Activated B cell treated with CpG ODN at 0.5 μM for 24 hours (primary cell): ENCODE measurements around the gene MASP1. TPM values are rescaled to one million over a fixed set of nuclear protein-coding genes. Genes with fewer than 3 reads are reported as not detected.

ENCODE experiments used
- ATAC-seq: fragments of 200-7000 bp; cut with Tn5 transposase; one replicate; pipeline ENCODE4 v1.10.0; 2021; ENCODE audit warnings: low read depth, mild to moderate bottlenecking, moderate library complexity
- CTCF ChIA-PET: fragments of 350-600 bp; sonication (Branson Sonifier 250); formaldehyde crosslinking; loops from one replicate; lab custom pipeline; 2021; ENCODE audit warnings: antibody characterized with exemption; lab: Charles Lee
- POLR2A ChIA-PET: fragments of 350-600 bp; sonication (Branson Sonifier 250); formaldehyde crosslinking; loops from one replicate; lab custom pipeline; 2021; ENCODE audit warnings: antibody characterized with exemption; lab: Charles Lee
- DNase-seq: peaks from one replicate; pipeline ENCODE4 v3.0.0; 2022
- H3K27ac Mint-ChIP-seq: one replicate; pipeline ENCODE4 v1.8.0; 2020; ENCODE audit warnings: mixed read lengths
- H3K27me3 Mint-ChIP-seq: one replicate; pipeline ENCODE4 v1.8.0; 2021; ENCODE audit warnings: mixed read lengths
- H3K36me3 Mint-ChIP-seq: one replicate; pipeline ENCODE4 v1.8.0; 2021; ENCODE audit warnings: low read depth, mixed read lengths
- H3K4me1 Mint-ChIP-seq: one replicate; pipeline ENCODE4 v1.8.0; 2021; ENCODE audit warnings: mixed read lengths
- H3K4me3 Mint-ChIP-seq: one replicate; pipeline ENCODE4 v1.8.0; 2020; ENCODE audit warnings: mild to moderate bottlenecking, mixed read lengths
- H3K9me3 Mint-ChIP-seq: one replicate; pipeline ENCODE4 v1.8.0; 2020; ENCODE audit warnings: mixed read lengths
- CTCF ChIP-seq: fragments of 200-600 bp; IDR thresholded peaks from one replicate; pipeline ENCODE4 v1.8.0; 2022; ENCODE audit warnings: antibody characterized with exemption, mild to moderate bottlenecking
- intact Hi-C: fragments of 100-400 bp; cut with micrococcal nuclease; formaldehyde crosslinking; loops from one replicate; pipeline ENCODE4 v1.15.1; 2024
- total RNA-seq: library from RNA; stranded (reverse); gene quantifications from 2 replicates; pipeline ENCODE4 v1.2.3, GENCODE V29; 2022

MASP1 gene
- total RNA-seq, 1 donor from 2014 or later = not detected

GRCh38 chr3:187267306-187267705 is 24.2 kb downstream of the MASP1 start:
- TF ChIP-seq CTCF = no peak
- ChIA-PET POLR2A (no interaction called here), CTCF (interaction anchor here (0.9 kb wide), 1 partner anchor 412 kb away, joined by 3 read pairs; no protein-coding TSS in a partner anchor)
- Mint-ChIP-seq H3K27me3 (peaks cover 37% of the 10 kb centered on the region), H3K27ac (no peak overlapping the region), H3K36me3 (no peaks in the 10 kb centered on the region), H3K9me3 (peaks cover 14% of the 10 kb centered on the region), H3K4me3 (no peak overlapping the region), H3K4me1 (no peaks in the 10 kb centered on the region)
- no peak for ATAC-seq
- no peak for DNase-seq
- intact Hi-C loops = no loop called here

GRCh38 chr3:187266691-187267090 is 24.8 kb downstream of the MASP1 start:
- H3K4me1 Mint-ChIP-seq = no peaks in the 10 kb centered on the region
- H3K27me3 Mint-ChIP-seq = peaks cover 40% of the 10 kb centered on the region
- DNase-seq = no peak
- no peak for TF ChIP-seq CTCF
- H3K9me3 Mint-ChIP-seq = peaks cover 16% of the 10 kb centered on the region
- H3K36me3 Mint-ChIP-seq = no peaks in the 10 kb centered on the region
- no peak overlapping the region for H3K4me3 Mint-ChIP-seq
- ChIA-PET CTCF (interaction anchor here (0.9 kb wide), 1 partner anchor 413 kb away, joined by 3 read pairs; no protein-coding TSS in a partner anchor), POLR2A (no interaction called here)
- intact Hi-C loops = no loop called here
- H3K27ac Mint-ChIP-seq = no peak overlapping the region
- no peak for ATAC-seq

- TF ChIP-seq CTCF = no peak
- Mint-ChIP-seq H3K27ac (no peak overlapping the region), H3K36me3 (no peaks in the 10 kb centered on the region), H3K4me1 (no peaks in the 10 kb centered on the region), H3K9me3 (peaks cover 18% of the 10 kb centered on the region), H3K27me3 (peaks cover 43% of the 10 kb centered on the region), H3K4me3 (no peak overlapping the region)
- ChIA-PET POLR2A (no interaction called here), CTCF (no interaction called here)
- DNase-seq (no peak), ATAC-seq (no peak)
- intact Hi-C loops = no loop called here
These were observed 26.0 kb downstream of the MASP1 start for GRCh38 chr3:187265461-187265955.

GRCh38 chr3:187264911-187265310 is 26.6 kb downstream of the MASP1 start:
- CTCF ChIA-PET = no interaction called here
- DNase-seq = no peak
- no peak overlapping the region for H3K4me3 Mint-ChIP-seq
- H3K4me1 Mint-ChIP-seq = no peaks in the 10 kb centered on the region
- H3K36me3 Mint-ChIP-seq = no peaks in the 10 kb centered on the region
- peaks cover 12% of the 10 kb centered on the region for H3K9me3 Mint-ChIP-seq
- no peak overlapping the region for H3K27ac Mint-ChIP-seq
- POLR2A ChIA-PET = no interaction called here
- TF ChIP-seq CTCF = no peak
- ATAC-seq = no peak
- H3K27me3 Mint-ChIP-seq = peaks cover 40% of the 10 kb centered on the region
- intact Hi-C loops = no loop called here

- POLR2A ChIA-PET = no interaction called here
- Mint-ChIP-seq H3K27ac (no peak overlapping the region), H3K4me1 (no peaks in the 10 kb centered on the region), H3K4me3 (no peak overlapping the region), H3K36me3 (no peaks in the 10 kb centered on the region), H3K9me3 (peaks cover 4% of the 10 kb centered on the region), H3K27me3 (peaks cover 36% of the 10 kb centered on the region)
- DNase-seq (no peak), ATAC-seq (no peak)
- intact Hi-C loops = no loop called here
- TF ChIP-seq CTCF = no peak
- CTCF ChIA-PET = no interaction called here
These were observed 27.5 kb downstream of the MASP1 start for GRCh38 chr3:187264021-187264420.
